Fibroblast of lung (primary cell): ENCODE data around the gene LSM12. TPM values are rescaled to one million over a fixed set of nuclear protein-coding genes. Genes with fewer than 3 reads are reported as not detected.

Experiments used
- DNase-seq, 2 donors: peaks; one replicate each; pipeline versions ENCODE4 v3.0.0 to v3.0.0-alpha.2; 2010; ENCODE audit warnings: low read depth in 2 of 2
- H2AFZ ChIP-seq: 2 replicates; pipeline ENCODE4 v1.5.1; 2012; ENCODE audit warnings: low read length, control low read depth, inconsistent platforms
- H3K27ac ChIP-seq: 2 replicates; pipeline ENCODE4 v1.5.1; 2011; ENCODE audit warnings: low read length, control low read depth; ENCODE audit not compliant: insufficient read depth
- H3K27me3 ChIP-seq: 2 replicates; pipeline ENCODE4 v1.5.1; 2011; ENCODE audit warnings: mild to moderate bottlenecking, low read length; ENCODE audit not compliant: control insufficient read depth, insufficient read depth
- H3K36me3 ChIP-seq: 2 replicates; pipeline ENCODE4 v1.5.1; 2011; ENCODE audit warnings: low read length; ENCODE audit not compliant: control insufficient read depth, insufficient read depth
- H3K4me1 ChIP-seq: 2 replicates; pipeline ENCODE4 v1.5.1; 2011; ENCODE audit warnings: low read length; ENCODE audit not compliant: control insufficient read depth, insufficient read depth; ENCODE audit errors: extremely low read depth
- H3K4me2 ChIP-seq: 2 replicates; pipeline ENCODE4 v1.5.1; 2011; ENCODE audit warnings: low read length, control low read depth; ENCODE audit not compliant: insufficient read depth; ENCODE audit errors: extremely low read depth
- H3K4me3 ChIP-seq, 4 experiments: fragments of 200-600 bp in 1 of 4; sonication (generic) in 1 of 4; replicated peaks in 1 of 4; 2 replicates each; pipeline ENCODE4 v1.5.1; 2011 to 2016; ENCODE audit warnings: low read length in 4 of 4, low read depth in 3 of 4, mild to moderate bottlenecking in 3 of 4, control low read depth in 2 of 4, inconsistent platforms in 1 of 4, mixed read lengths in 1 of 4; ENCODE audit not compliant: insufficient read depth in 1 of 4; ENCODE audit errors: control extremely low read depth in 1 of 4
- H3K79me2 ChIP-seq: 2 replicates; pipeline ENCODE4 v1.5.1; 2012; ENCODE audit warnings: mild to moderate bottlenecking, low read length, inconsistent platforms; ENCODE audit not compliant: control insufficient read depth, insufficient read depth
- H3K9ac ChIP-seq: 2 replicates; pipeline ENCODE4 v1.5.1; 2011; ENCODE audit warnings: mild to moderate bottlenecking, low read length, control low read depth; ENCODE audit not compliant: insufficient read depth
- H3K9me3 ChIP-seq: 2 replicates; pipeline ENCODE4 v1.5.1; 2012; ENCODE audit warnings: low read depth, low read length; ENCODE audit not compliant: control insufficient read depth, insufficient read depth
- H4K20me1 ChIP-seq: 2 replicates; pipeline ENCODE4 v1.5.1; 2011; ENCODE audit warnings: low read length; ENCODE audit not compliant: control insufficient read depth, insufficient read depth; ENCODE audit errors: extremely low read depth
- CTCF ChIP-seq, 2 donors: IDR thresholded peaks in 1 of 2; conservative IDR thresholded peaks in 1 of 2; 1 replicate in 1 of 2; 2 replicates in 1 of 2; pipeline ENCODE4 v1.5.1; 2011 to 2012; ENCODE audit warnings: low read length in 2 of 2, control low read depth in 1 of 2, inconsistent platforms in 1 of 2, low read depth in 1 of 2, mild to moderate bottlenecking in 1 of 2
- EZH2 ChIP-seq: IDR thresholded peaks from 2 replicates; pipeline ENCODE4 v1.5.1; 2012; ENCODE audit warnings: low read length, control low read depth, mild to moderate bottlenecking; ENCODE audit errors: missing control alignments
- polyA plus RNA-seq, 2 donors: library from polyadenylated mRNA; depleted of rRNA in 1 of 2; stranded (reverse) in 1 of 2; unstranded in 1 of 2; fragments of >200 nt; gene quantifications; 2 replicates each; pipeline ENCODE4 v1.2.1, GENCODE V29; 2011 to 2012; ENCODE audit warnings: missing spikeins in 1 of 2
- total RNA-seq: library from RNA; depleted of rRNA; stranded (reverse); fragments of >200 nt; gene quantifications from 2 replicates; pipeline ENCODE4 v1.2.1, GENCODE V29; 2014

LSM12 gene
- total and polyA plus RNA-seq, 2 donors (not counting 1 experiment from before 2014, with no cell fraction given), result 25.6 to 79.3 TPM

GRCh38 chr17:44111777-44112176, 45.3 kb upstream of the LSM12 start:
- Histone ChIP-seq H3K27ac (peak overlapping the region; percentile 97), H3K4me2 (no peak overlapping the region), H2AFZ (no peak overlapping the region), H3K4me3 (no peak overlapping the region), H3K36me3 (peaks cover 4% of the 10 kb centered on the region), H3K9ac (no peak overlapping the region), H3K79me2 (peaks cover 26% of the 10 kb centered on the region), H3K27me3 (no peaks in the 10 kb centered on the region), H3K9me3 (no peaks in the 10 kb centered on the region), H3K4me1 (peaks cover 35% of the 10 kb centered on the region), H4K20me1 (no peaks in the 10 kb centered on the region)
- DNase-seq, result no peak
- TF ChIP-seq CTCF (conservative IDR thresholded peaks at IDR 0.05 in 1 of 2, IDR thresholded peaks at IDR 0.05 in 1 of 2; ENCODE audit: low read depth in 1 of 2, low read length in 2 of 2) (no peak), EZH2 (no peak)

- H3K27ac ChIP-seq, result peak overlapping the region; percentile 97
These were observed 44.6 kb upstream of the LSM12 start for GRCh38 chr17:44110823-44111633.

More at GRCh38 chr17:44110823-44111633, 44.6 kb upstream of the LSM12 start:
- Histone ChIP-seq H4K20me1 (no peaks in the 10 kb centered on the region), H3K4me1 (peaks cover 35% of the 10 kb centered on the region), H3K36me3 (peaks cover 4% of the 10 kb centered on the region), H3K79me2 (peaks cover 30% of the 10 kb centered on the region), H2AFZ (no peak overlapping the region), H3K4me2 (peak overlapping the region; percentile 100), H3K4me3 (peak overlapping the region; percentile 24 to 63 (median 52)), H3K9me3 (no peaks in the 10 kb centered on the region), H3K9ac (peak overlapping the region; percentile 74), H3K27me3 (no peaks in the 10 kb centered on the region)
- DNase-seq, result peak; percentile 84 to 94
- TF ChIP-seq EZH2, result no peak
- no peak for TF ChIP-seq CTCF (conservative IDR thresholded peaks at IDR 0.05 in 1 of 2, IDR thresholded peaks at IDR 0.05 in 1 of 2; ENCODE audit: low read depth in 1 of 2, low read length in 2 of 2)
